ENCODE results near the gene GGCT.

The GGCT gene

DNA sequence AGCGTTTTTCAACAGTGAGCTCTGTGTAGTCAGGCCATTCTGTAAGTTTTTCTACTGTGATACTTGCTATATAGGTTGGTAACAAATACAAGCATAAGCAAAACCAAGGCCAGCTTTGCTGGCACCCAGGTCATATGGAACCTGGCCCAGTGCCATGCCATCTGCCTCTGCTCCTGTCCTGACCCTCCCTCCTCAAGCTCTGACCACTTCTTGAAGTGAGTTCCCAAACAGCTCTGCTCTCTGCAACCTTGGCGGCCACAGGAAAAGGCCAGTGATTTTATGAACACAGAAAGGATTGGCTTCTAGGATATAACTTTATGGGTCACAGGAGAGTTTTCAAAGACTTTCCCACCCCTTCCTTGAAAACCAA lies 38.8 kb downstream of the GGCT start:
- Histone ChIP-seq H3K4me1 (ENCODE audit: control insufficient read depth, insufficient read depth, low read length, poor library complexity, severe bottlenecking) (peaks cover 3% of the 10 kb centered on the region), H3K27ac (ENCODE audit: insufficient read depth, low read length, poor library complexity, severe bottlenecking) (no peak overlapping the region), H3K27me3 (replicated peaks; ENCODE audit: control insufficient read depth, insufficient read depth, low read length, poor library complexity, severe bottlenecking) (no peaks in the 10 kb centered on the region), H3K36me3 (ENCODE audit: control insufficient read depth, insufficient read depth, low read length) (no peaks in the 10 kb centered on the region), H3K4me3 (ENCODE audit: insufficient read depth, low read depth, low read length, poor library complexity, severe bottlenecking) (no peak overlapping the region), H3K9me3 (ENCODE audit: control insufficient read depth, low read length) (no peaks in the 10 kb centered on the region)
- no peak for DNase-seq

DNA sequence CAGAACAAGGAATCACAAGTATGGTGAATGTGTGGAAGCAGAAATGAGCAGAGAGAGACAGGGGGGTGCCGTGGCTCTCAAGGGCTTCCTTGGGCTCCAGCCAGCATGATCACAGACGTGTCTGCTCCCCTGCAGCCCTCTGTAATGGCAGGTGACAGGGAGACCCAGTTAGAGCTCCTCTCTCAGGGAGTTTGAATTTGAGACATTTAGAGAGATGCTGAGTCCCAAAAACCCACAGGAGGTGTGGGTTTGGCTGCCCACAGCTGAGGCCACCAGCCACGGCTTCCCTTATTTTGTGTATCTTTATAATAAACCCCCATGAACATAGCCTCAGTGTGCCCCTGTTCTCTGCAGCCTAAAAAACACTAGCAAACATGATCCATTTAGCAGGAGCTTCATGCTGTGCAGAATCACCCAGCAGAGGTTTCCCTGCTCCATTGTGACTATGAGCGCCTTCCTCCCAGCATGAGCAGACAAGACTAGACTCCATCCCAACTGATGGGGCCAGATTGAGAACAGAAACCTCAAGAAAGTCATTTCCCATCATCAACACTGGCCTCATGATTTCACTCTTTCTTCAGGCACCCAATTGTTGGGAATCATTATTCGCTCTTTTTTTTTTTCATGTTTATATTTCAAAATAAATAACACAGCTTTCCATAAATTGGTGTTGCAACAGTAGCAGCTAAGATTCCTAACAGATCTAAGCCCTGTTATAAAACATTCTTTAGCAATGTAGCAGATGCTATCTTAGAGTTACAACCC lies 39.4 kb downstream of the GGCT start:
- DNase-seq = no peak
- H3K27me3 ChIP-seq (replicated peaks; ENCODE audit: control insufficient read depth, insufficient read depth, low read length, poor library complexity, severe bottlenecking) = no peaks in the 10 kb centered on the region
- no peaks in the 10 kb centered on the region for H3K36me3 ChIP-seq (ENCODE audit: control insufficient read depth, insufficient read depth, low read length)
- no peak overlapping the region for H3K4me3 ChIP-seq (ENCODE audit: insufficient read depth, low read depth, low read length, poor library complexity, severe bottlenecking)
- H3K27ac ChIP-seq (ENCODE audit: insufficient read depth, low read length, poor library complexity, severe bottlenecking) = no peak overlapping the region
- peaks cover 3% of the 10 kb centered on the region for H3K4me1 ChIP-seq (ENCODE audit: control insufficient read depth, insufficient read depth, low read length, poor library complexity, severe bottlenecking)
- no peaks in the 10 kb centered on the region for H3K9me3 ChIP-seq (ENCODE audit: control insufficient read depth, low read length)

DNA sequence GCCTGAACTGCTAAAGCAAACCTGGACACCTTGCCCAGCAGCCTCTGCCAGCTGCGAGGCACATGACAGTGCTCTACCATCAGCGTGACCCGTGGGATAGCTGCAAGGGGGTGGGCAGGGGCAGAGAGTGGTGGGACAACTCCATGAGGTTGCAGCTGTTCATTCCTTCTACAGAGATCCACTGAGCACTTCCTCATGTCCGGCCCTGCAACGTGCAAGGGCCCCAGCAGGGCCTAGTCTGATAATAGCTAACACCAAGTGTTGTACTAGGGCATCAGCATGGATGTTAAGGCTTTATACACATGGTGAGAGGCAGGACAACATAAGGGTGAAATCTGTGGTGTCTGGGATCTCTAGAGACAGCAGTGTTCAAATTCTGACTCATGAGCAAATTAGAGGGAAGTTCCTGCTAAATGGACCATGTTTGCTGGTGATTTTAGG lies 40.4 kb downstream of the GGCT start:
- Histone ChIP-seq H3K36me3 (ENCODE audit: control insufficient read depth, insufficient read depth, low read length) (no peaks in the 10 kb centered on the region), H3K27me3 (replicated peaks; ENCODE audit: control insufficient read depth, insufficient read depth, low read length, poor library complexity, severe bottlenecking) (no peaks in the 10 kb centered on the region), H3K4me3 (ENCODE audit: insufficient read depth, low read depth, low read length, poor library complexity, severe bottlenecking) (no peak overlapping the region), H3K4me1 (ENCODE audit: control insufficient read depth, insufficient read depth, low read length, poor library complexity, severe bottlenecking) (no peaks in the 10 kb centered on the region), H3K27ac (ENCODE audit: insufficient read depth, low read length, poor library complexity, severe bottlenecking) (no peak overlapping the region), H3K9me3 (ENCODE audit: control insufficient read depth, low read length) (no peaks in the 10 kb centered on the region)
- DNase-seq = no peak

DNA sequence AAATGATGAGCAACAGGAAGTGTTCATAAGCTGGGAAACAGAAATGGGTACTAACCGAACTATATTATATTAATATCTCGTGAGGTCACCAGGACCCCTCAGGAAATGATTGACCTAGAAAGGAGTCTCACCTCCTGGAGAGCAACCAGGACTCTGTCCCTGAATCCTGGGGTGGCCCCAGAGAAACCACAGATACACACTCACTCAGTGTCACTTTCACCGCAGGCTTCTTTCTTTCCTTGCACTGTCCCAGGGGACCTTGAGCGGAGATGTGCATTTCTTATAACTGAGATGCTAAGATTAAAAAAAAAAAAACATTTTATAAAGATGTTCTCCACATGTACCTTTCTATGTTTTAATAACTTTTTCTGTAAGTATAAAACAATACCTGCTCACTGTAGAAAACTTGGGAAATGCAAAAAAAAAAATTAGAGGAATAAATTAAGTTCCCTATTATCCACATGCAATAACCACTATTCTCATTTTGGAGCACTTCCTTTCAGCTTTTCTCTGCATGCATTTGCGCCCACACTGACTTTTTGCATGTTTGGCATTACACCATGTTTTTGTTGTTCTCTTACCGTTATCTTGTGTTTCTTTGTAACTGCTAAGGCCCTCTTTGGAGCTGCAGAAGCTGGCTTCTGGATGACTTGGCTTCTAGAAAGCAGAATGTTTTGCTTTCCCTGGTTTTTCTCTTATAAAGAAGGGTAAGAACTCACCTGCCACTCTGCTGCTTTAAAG lies 41.1 kb downstream of the GGCT start:
- H3K36me3 ChIP-seq (ENCODE audit: control insufficient read depth, insufficient read depth, low read length) = no peaks in the 10 kb centered on the region
- no peak overlapping the region for H3K4me3 ChIP-seq (ENCODE audit: insufficient read depth, low read depth, low read length, poor library complexity, severe bottlenecking)
- no peaks in the 10 kb centered on the region for H3K27me3 ChIP-seq (replicated peaks; ENCODE audit: control insufficient read depth, insufficient read depth, low read length, poor library complexity, severe bottlenecking)
- H3K27ac ChIP-seq (ENCODE audit: insufficient read depth, low read length, poor library complexity, severe bottlenecking) = no peak overlapping the region
- no peaks in the 10 kb centered on the region for H3K4me1 ChIP-seq (ENCODE audit: control insufficient read depth, insufficient read depth, low read length, poor library complexity, severe bottlenecking)
- H3K9me3 ChIP-seq (ENCODE audit: control insufficient read depth, low read length) = no peaks in the 10 kb centered on the region
- no peak for DNase-seq

DNA sequence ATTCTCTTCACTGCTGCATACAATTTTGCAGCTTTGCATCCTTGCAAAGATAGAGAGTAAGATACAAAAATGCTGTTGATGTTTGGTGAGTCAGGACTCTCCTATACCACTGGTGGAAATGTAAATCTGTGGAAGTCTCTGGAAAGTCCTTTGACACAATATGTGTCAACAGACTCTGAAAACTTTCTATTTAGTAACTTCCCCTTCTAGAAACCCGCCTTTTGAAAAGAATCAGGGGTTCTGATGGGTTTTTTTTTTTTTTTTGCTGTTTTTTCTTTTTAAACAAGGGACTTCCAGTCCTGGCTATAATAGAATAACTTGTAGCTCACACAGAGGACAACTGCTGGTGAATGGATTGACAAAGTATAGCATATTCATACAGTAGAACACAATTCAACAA lies 42.5 kb downstream of the GGCT start:
- Histone ChIP-seq H3K4me1 (ENCODE audit: control insufficient read depth, insufficient read depth, low read length, poor library complexity, severe bottlenecking) (no peaks in the 10 kb centered on the region), H3K27ac (ENCODE audit: insufficient read depth, low read length, poor library complexity, severe bottlenecking) (no peak overlapping the region), H3K9me3 (ENCODE audit: control insufficient read depth, low read length) (no peaks in the 10 kb centered on the region), H3K4me3 (ENCODE audit: insufficient read depth, low read depth, low read length, poor library complexity, severe bottlenecking) (no peak overlapping the region), H3K36me3 (ENCODE audit: control insufficient read depth, insufficient read depth, low read length) (no peaks in the 10 kb centered on the region), H3K27me3 (replicated peaks; ENCODE audit: control insufficient read depth, insufficient read depth, low read length, poor library complexity, severe bottlenecking) (no peaks in the 10 kb centered on the region)
- no peak for DNase-seq

DNA sequence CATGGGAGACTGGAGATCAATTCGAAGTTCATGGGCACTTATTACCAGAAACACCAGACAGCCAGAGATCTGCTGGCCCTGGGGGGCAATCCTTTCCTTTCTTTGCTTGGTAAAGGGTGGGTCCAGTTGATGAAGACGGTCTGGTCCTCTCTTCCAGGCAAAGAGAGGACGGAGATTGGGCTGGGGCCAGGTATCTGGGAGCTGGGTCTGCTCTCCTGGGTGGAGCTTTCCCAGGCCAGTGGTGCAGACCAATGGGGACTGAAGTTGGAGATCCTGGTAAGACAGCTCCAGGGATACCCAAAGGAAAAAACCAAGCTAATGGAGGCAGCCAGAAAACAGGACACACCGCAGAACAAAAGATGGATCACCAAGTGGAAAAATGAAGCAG lies 44.4 kb downstream of the GGCT start:
- no peak for DNase-seq
- H3K4me1 ChIP-seq (ENCODE audit: control insufficient read depth, insufficient read depth, low read length, poor library complexity, severe bottlenecking) = no peaks in the 10 kb centered on the region
- H3K4me3 ChIP-seq (ENCODE audit: insufficient read depth, low read depth, low read length, poor library complexity, severe bottlenecking) = no peak overlapping the region
- H3K36me3 ChIP-seq (ENCODE audit: control insufficient read depth, insufficient read depth, low read length) = peaks cover 13% of the 10 kb centered on the region
- no peak overlapping the region for H3K27ac ChIP-seq (ENCODE audit: insufficient read depth, low read length, poor library complexity, severe bottlenecking)
- no peaks in the 10 kb centered on the region for H3K27me3 ChIP-seq (replicated peaks; ENCODE audit: control insufficient read depth, insufficient read depth, low read length, poor library complexity, severe bottlenecking)
- H3K9me3 ChIP-seq (ENCODE audit: control insufficient read depth, low read length) = no peaks in the 10 kb centered on the region

DNA sequence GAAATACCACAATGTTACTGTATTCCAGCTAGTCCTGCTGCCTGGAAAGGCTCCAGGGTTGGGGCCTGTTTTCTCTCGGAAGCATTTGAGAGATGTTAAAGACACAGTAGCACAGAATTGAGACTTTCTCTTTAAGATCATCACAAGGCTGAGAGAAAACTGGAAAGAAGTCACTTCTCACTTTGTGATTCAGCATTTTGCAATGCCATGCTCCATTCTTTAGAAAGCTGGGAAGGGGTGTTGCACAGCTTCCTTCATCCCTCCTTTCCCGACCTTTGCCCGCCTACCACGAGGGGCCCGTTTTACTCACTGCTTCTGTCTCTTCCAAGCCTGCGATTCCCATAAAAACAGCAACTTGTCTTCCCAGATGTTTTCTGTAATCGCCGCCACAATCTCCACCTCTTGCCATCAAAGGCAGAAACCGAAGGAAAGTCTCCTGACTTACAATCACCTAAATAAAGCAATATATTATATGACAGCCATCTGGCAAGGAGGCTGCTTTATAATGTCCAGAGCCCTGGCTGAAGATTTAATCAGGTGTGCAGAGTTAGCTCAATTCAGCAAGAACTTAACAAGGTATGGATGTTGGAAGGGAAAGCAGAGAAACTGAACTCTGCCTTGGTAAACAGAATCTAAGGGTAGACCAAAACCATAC lies 44.9 kb downstream of the GGCT start:
- H3K27ac ChIP-seq (ENCODE audit: insufficient read depth, low read length, poor library complexity, severe bottlenecking) = no peak overlapping the region
- H3K4me3 ChIP-seq (ENCODE audit: insufficient read depth, low read depth, low read length, poor library complexity, severe bottlenecking) = no peak overlapping the region
- DNase-seq = no peak

DNA sequence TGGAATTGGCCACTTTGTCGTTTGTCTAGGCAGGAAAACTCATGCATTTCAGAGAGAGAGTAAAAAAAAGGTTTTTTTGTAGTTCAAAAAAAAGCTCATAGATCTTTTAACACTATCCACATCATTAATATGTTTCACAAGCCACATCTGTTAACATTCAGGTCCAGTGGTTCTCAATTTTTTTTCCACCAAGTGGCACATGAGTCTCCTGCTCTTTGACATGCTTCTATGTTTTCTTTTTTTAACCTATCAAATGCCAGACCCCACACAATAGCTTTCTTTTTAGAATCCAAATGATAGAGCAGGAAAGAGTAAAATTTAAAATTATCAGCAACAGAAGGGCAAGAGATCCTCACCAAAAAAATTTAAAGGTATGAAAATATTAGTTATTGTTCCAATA lies 46.3 kb downstream of the GGCT start:
- H3K27ac ChIP-seq (ENCODE audit: insufficient read depth, low read length, poor library complexity, severe bottlenecking) = no peak overlapping the region
- H3K27me3 ChIP-seq (replicated peaks; ENCODE audit: control insufficient read depth, insufficient read depth, low read length, poor library complexity, severe bottlenecking) = no peaks in the 10 kb centered on the region
- H3K9me3 ChIP-seq (ENCODE audit: control insufficient read depth, low read length) = no peaks in the 10 kb centered on the region
- no peak for DNase-seq
- H3K36me3 ChIP-seq (ENCODE audit: control insufficient read depth, insufficient read depth, low read length) = peaks cover 20% of the 10 kb centered on the region
- H3K4me1 ChIP-seq (ENCODE audit: control insufficient read depth, insufficient read depth, low read length, poor library complexity, severe bottlenecking) = no peaks in the 10 kb centered on the region
- no peak overlapping the region for H3K4me3 ChIP-seq (ENCODE audit: insufficient read depth, low read depth, low read length, poor library complexity, severe bottlenecking)

More for the DNA sequence above, 44.9 kb downstream of the GGCT start:
- Histone ChIP-seq H3K4me1 (ENCODE audit: control insufficient read depth, insufficient read depth, low read length, poor library complexity, severe bottlenecking) (no peaks in the 10 kb centered on the region), H3K9me3 (ENCODE audit: control insufficient read depth, low read length) (no peaks in the 10 kb centered on the region), H3K36me3 (ENCODE audit: control insufficient read depth, insufficient read depth, low read length) (peaks cover 18% of the 10 kb centered on the region), H3K27me3 (replicated peaks; ENCODE audit: control insufficient read depth, insufficient read depth, low read length, poor library complexity, severe bottlenecking) (no peaks in the 10 kb centered on the region)

DNA sequence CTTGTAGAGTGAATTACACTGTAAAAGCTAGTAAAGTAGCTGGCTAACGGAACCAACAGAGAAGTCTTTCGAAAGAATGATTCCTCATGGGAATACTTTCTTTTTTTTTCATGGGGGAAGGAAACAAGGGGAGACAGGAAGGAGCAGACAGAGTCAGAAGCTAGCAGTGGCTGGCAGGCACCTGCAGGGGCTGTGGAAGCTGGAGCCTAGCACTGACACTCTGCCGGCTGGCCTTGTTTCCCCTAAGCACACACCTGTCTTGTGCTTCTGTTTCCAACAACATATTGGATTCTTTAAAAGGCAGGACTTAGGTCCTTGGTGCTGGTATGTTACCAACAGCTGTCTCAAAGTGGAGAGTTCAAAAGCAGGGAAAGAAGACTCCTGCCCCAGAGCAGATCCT lies 50.7 kb downstream of the GGCT start:
- Histone ChIP-seq H3K4me1 (ENCODE audit: control insufficient read depth, insufficient read depth, low read length, poor library complexity, severe bottlenecking) (no peaks in the 10 kb centered on the region), H3K27ac (ENCODE audit: insufficient read depth, low read length, poor library complexity, severe bottlenecking) (no peak overlapping the region), H3K9me3 (ENCODE audit: control insufficient read depth, low read length) (no peaks in the 10 kb centered on the region), H3K4me3 (ENCODE audit: insufficient read depth, low read depth, low read length, poor library complexity, severe bottlenecking) (no peak overlapping the region), H3K27me3 (replicated peaks; ENCODE audit: control insufficient read depth, insufficient read depth, low read length, poor library complexity, severe bottlenecking) (no peaks in the 10 kb centered on the region), H3K36me3 (ENCODE audit: control insufficient read depth, insufficient read depth, low read length) (peaks cover 54% of the 10 kb centered on the region)
- DNase-seq = no peak

DNA sequence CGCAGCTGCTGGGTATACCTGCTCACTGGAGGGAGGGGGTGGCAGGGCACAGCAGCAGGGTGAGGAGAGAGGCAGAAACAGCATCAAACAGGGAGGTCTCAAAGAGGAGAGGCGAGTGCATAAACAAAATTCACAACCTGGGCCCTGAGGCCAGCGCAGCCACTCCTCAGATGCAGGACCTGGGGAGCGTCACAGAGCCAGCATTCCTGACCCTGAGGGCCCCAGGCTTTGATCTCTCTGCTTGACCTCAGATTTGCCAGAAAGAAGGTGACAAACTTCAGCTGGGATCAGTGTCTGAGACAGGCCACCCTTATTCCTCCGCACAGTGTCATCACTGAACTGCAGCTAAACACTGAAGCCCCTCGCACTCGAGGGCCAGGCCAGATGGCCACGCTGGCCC lies 51.6 kb downstream of the GGCT start:
- peaks cover 63% of the 10 kb centered on the region for H3K36me3 ChIP-seq (ENCODE audit: control insufficient read depth, insufficient read depth, low read length)
- H3K4me3 ChIP-seq (ENCODE audit: insufficient read depth, low read depth, low read length, poor library complexity, severe bottlenecking) = no peak overlapping the region
- no peaks in the 10 kb centered on the region for H3K4me1 ChIP-seq (ENCODE audit: control insufficient read depth, insufficient read depth, low read length, poor library complexity, severe bottlenecking)
- no peaks in the 10 kb centered on the region for H3K27me3 ChIP-seq (replicated peaks; ENCODE audit: control insufficient read depth, insufficient read depth, low read length, poor library complexity, severe bottlenecking)
- H3K27ac ChIP-seq (ENCODE audit: insufficient read depth, low read length, poor library complexity, severe bottlenecking) = no peak overlapping the region
- H3K9me3 ChIP-seq (ENCODE audit: control insufficient read depth, low read length) = no peaks in the 10 kb centered on the region
- DNase-seq = no peak
